A549 (cell line): Measurements from ENCODE around the gene SEMA4D.

Experiments used
- CBX2 ChIP-seq: fragments of 200-600 bp; sonication (generic); IDR thresholded peaks from 2 replicates; pipeline ENCODE4 v1.6.1; 2016; ENCODE audit warnings: low read depth, mild to moderate bottlenecking, borderline replicate concordance
- CTCF ChIP-seq: fragments of >200 bp; sonication (Bioruptor Twin); formaldehyde crosslinking; IDR thresholded peaks from 3 replicates; pipeline ENCODE4 v1.5.1; 2016
- KDM1A ChIP-seq: fragments of 200-600 bp; sonication (generic); IDR thresholded peaks from 2 replicates; pipeline ENCODE4 v1.6.1; 2016; ENCODE audit warnings: low read depth, mild to moderate bottlenecking
- POLR2A ChIP-seq: IDR thresholded peaks from 2 replicates; pipeline ENCODE4 v1.6.1; 2012; ENCODE audit warnings: mild to moderate bottlenecking, low read length
- ZNF302 ChIP-seq: fragments of 250-450 bp; sonication (Bioruptor Pico); IDR thresholded peaks from 2 replicates; pipeline ENCODE4 v1.9.0; 2021; ENCODE audit warnings: inconsistent platforms, mild to moderate bottlenecking, moderate library complexity

- TF ChIP-seq CTCF = no peak
- no peak for TF ChIP-seq POLR2A
- TF ChIP-seq CBX2 = no peak
- TF ChIP-seq KDM1A = no peak
- TF ChIP-seq ZNF302 = no peak
Observed at GRCh38 chr9:89497257-89497963, 503 bp downstream of the SEMA4D start.
